Measurements from ENCODE around the gene EXOC7.

- TF ChIP-seq CTCF (IDR thresholded peaks at IDR 0.05; ENCODE audit: poor library complexity, severe bottlenecking) (no peak), POLR2AphosphoS5 (IDR thresholded peaks at IDR 0.05) (no peak), EP300 (conservative IDR thresholded peaks at IDR 0.05; ENCODE audit: poor library complexity, severe bottlenecking) (no peak)
These were observed 7.6 kb downstream of the EXOC7 start for GRCh38 chr17:76095943-76096342.
